ENCODE results near the gene BOK. TPM values are rescaled to one million over a fixed set of nuclear protein-coding genes. Genes with fewer than 3 reads are reported as not detected.

The BOK gene
- total RNA-seq, 1 experiment from 2014 or later: 41.5 TPM

DNA sequence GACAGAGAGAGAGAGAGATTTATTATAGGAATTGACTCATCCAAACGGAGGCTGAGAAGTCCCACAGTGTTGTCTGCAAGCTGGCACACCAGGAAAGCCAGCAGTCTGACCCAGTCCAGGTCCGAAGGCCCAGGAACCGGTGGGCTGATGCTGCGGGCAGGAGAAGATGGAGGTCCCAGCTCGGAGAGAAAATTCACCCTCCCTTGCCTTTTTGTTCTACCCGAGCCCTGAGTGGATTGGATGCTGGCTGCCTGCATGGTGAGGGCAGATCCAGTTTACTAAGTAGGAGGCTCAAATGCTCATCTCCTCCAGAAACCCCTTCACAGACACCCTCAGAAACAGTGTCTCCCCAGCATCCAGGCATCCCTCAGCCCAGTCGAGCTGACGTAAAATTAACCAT lies 28.0 kb upstream of the BOK start:
- intact Hi-C loops (cut with micrococcal nuclease): no loop called here
- CTCF ChIA-PET: no interaction called here
- no peak for DNase-seq (ENCODE audit: low read depth, low spot score)

More for the DNA sequence above, 28.0 kb upstream of the BOK start:
- Histone ChIP-seq H3K4me1 (ENCODE audit: control insufficient read depth in 1 of 2, insufficient read depth in 2 of 2, low read length in 2 of 2) (no peaks in the 10 kb centered on the region), H3K9me2 (ENCODE audit: insufficient read depth) (no peaks in the 10 kb centered on the region), H3K79me2 (ENCODE audit: insufficient read depth, low read length) (no peaks in the 10 kb centered on the region), H3K9ac (ENCODE audit: low read length) (no peak overlapping the region), H2AFZ (ENCODE audit: low read depth, low read length, poor library complexity, severe bottlenecking) (no peak overlapping the region), H3K4me3 (replicated peaks in 1 of 2; ENCODE audit: low read depth in 1 of 2, low read length in 2 of 2) (no peak overlapping the region), H3K27ac (ENCODE audit: low read depth, low read length) (no peak overlapping the region), H3K4me2 (ENCODE audit: low read length) (no peak overlapping the region), H3K27me3 (ENCODE audit: insufficient read depth, low read length) (no peaks in the 10 kb centered on the region), H3K9me3 (ENCODE audit: control insufficient read depth in 1 of 2, insufficient read depth in 1 of 2, low read depth in 1 of 2, low read length in 2 of 2) (no peaks in the 10 kb centered on the region), H4K20me1 (ENCODE audit: insufficient read depth) (no peaks in the 10 kb centered on the region), H3K36me3 (ENCODE audit: control insufficient read depth in 1 of 2, insufficient read depth in 2 of 2, low read length in 2 of 2) (no peaks in the 10 kb centered on the region)
- no peak for ATAC-seq
- BruUV-seq (replicated peaks): no TSS peak
- TF ChIP-seq POLR2AphosphoS5 (IDR thresholded peaks at IDR 0.05; ENCODE audit: low read depth, low read length): no peak
- TF ChIP-seq ELF1 (IDR thresholded peaks at IDR 0.05; ENCODE audit: borderline replicate concordance, low read depth): no peak
- TF ChIP-seq SP1 (IDR thresholded peaks at IDR 0.05; ENCODE audit: low read depth): no peak
- TF ChIP-seq RAD21 (IDR thresholded peaks at IDR 0.05; ENCODE audit: low read depth): no peak
- no peak for TF ChIP-seq ZFX (IDR thresholded peaks at IDR 0.05)
- TF ChIP-seq ZNF274 (IDR thresholded peaks at IDR 0.05; ENCODE audit: low read depth, low read length): no peak
- TF ChIP-seq JUND (IDR thresholded peaks at IDR 0.05): no peak
- TF ChIP-seq, protein P1, sequence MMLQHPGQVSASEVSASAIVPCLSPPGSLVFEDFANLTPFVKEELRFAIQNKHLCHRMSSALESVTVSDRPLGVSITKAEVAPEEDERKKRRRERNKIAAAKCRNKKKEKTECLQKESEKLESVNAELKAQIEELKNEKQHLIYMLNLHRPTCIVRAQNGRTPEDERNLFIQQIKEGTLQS (IDR thresholded peaks at IDR 0.05): no peak
- no peak for TF ChIP-seq CTCF (IDR thresholded peaks at IDR 0.05 in 2 of 3, conservative IDR thresholded peaks at IDR 0.05 in 1 of 3; ENCODE audit: borderline replicate concordance in 1 of 3, insufficient read depth in 1 of 3, low read depth in 2 of 3, low read length in 2 of 3)
- TF ChIP-seq CEBPB (IDR thresholded peaks at IDR 0.05; ENCODE audit: low read depth): no peak
- TF ChIP-seq SRF (IDR thresholded peaks at IDR 0.05; ENCODE audit: low read depth): no peak
- TF ChIP-seq, protein P2, sequence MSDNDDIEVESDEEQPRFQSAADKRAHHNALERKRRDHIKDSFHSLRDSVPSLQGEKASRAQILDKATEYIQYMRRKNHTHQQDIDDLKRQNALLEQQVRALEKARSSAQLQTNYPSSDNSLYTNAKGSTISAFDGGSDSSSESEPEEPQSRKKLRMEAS (IDR thresholded peaks at IDR 0.05): no peak
- no peak for TF ChIP-seq EZH2 (IDR thresholded peaks at IDR 0.05)
- no peak for TF ChIP-seq EGR1 (IDR thresholded peaks at IDR 0.05; ENCODE audit: low read depth)
- no peak for TF ChIP-seq TCF7L2 (IDR thresholded peaks at IDR 0.05; ENCODE audit: borderline replicate concordance, extremely low read depth, insufficient read depth, insufficient read length)
- no peak for TF ChIP-seq POLR2A (IDR thresholded peaks at IDR 0.05; ENCODE audit: borderline replicate concordance, extremely low read depth, insufficient read depth, insufficient read length)
- no peak for TF ChIP-seq FOSL1 (IDR thresholded peaks at IDR 0.05; ENCODE audit: low read depth)
- TF ChIP-seq, protein P3, sequence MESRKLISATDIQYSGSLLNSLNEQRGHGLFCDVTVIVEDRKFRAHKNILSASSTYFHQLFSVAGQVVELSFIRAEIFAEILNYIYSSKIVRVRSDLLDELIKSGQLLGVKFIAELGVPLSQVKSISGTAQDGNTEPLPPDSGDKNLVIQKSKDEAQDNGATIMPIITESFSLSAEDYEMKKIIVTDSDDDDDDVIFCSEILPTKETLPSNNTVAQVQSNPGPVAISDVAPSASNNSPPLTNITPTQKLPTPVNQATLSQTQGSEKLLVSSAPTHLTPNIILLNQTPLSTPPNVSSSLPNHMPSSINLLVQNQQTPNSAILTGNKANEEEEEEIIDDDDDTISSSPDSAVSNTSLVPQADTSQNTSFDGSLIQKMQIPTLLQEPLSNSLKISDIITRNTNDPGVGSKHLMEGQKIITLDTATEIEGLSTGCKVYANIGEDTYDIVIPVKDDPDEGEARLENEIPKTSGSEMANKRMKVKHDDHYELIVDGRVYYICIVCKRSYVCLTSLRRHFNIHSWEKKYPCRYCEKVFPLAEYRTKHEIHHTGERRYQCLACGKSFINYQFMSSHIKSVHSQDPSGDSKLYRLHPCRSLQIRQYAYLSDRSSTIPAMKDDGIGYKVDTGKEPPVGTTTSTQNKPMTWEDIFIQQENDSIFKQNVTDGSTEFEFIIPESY (IDR thresholded peaks at IDR 0.05; ENCODE audit: extremely low read depth, insufficient replicate concordance, low read length): no peak
- no peak for TF ChIP-seq EZH2phosphoT487 (IDR thresholded peaks at IDR 0.05; ENCODE audit: borderline replicate concordance)
- TF ChIP-seq SIN3A (IDR thresholded peaks at IDR 0.05; ENCODE audit: low read depth): no peak
- ChIA-PET RAD21 (ENCODE audit: low non-redundant PET in 1 of 2, low total read pairs in 2 of 2, uncharacterized antibody in 2 of 2, unreplicated experiment in 2 of 2) (no interaction called here), POLR2A (no interaction called here)

All from HCT116 (cell line).